ENCODE measurements around the gene NGF. TPM values are rescaled to one million over a fixed set of nuclear protein-coding genes. Genes with fewer than 3 reads are reported as not detected.

NGF gene
- total RNA-seq, 4 donors from 2014 or later: 0.42 to 1.4 (median 0.84) TPM; not detected in 1

- DNase-seq (ENCODE audit: low spot score in 2 of 2): no peak
- intact Hi-C loops (cut with DNase I; ENCODE audit: low total_unique reads): no loop called here
- WGBS, 2 donors: 48 to 57% methylated on average over 1 of the region's 1 CpG
- H3K4me3 ChIP-seq (ENCODE audit: low read depth, poor library complexity, severe bottlenecking): no peak overlapping the region
- TF ChIP-seq, protein P1, sequence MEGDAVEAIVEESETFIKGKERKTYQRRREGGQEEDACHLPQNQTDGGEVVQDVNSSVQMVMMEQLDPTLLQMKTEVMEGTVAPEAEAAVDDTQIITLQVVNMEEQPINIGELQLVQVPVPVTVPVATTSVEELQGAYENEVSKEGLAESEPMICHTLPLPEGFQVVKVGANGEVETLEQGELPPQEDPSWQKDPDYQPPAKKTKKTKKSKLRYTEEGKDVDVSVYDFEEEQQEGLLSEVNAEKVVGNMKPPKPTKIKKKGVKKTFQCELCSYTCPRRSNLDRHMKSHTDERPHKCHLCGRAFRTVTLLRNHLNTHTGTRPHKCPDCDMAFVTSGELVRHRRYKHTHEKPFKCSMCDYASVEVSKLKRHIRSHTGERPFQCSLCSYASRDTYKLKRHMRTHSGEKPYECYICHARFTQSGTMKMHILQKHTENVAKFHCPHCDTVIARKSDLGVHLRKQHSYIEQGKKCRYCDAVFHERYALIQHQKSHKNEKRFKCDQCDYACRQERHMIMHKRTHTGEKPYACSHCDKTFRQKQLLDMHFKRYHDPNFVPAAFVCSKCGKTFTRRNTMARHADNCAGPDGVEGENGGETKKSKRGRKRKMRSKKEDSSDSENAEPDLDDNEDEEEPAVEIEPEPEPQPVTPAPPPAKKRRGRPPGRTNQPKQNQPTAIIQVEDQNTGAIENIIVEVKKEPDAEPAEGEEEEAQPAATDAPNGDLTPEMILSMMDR (IDR thresholded peaks at IDR 0.05): no peak
- TF ChIP-seq POLR2A (IDR thresholded peaks at IDR 0.05): no peak
These were observed 48.1 kb downstream of the NGF start for GRCh38 chr1:115289940-115290339.

- intact Hi-C loops (cut with DNase I; ENCODE audit: low total_unique reads): no loop called here
- WGBS, 2 donors: 94 to 97% methylated on average over 3 of the region's 3 CpGs
- TF ChIP-seq, protein P1 (IDR thresholded peaks at IDR 0.05): no peak
- TF ChIP-seq POLR2A (IDR thresholded peaks at IDR 0.05): no peak
These were observed 49.4 kb downstream of the NGF start for GRCh38 chr1:115288591-115289198.

DNA sequence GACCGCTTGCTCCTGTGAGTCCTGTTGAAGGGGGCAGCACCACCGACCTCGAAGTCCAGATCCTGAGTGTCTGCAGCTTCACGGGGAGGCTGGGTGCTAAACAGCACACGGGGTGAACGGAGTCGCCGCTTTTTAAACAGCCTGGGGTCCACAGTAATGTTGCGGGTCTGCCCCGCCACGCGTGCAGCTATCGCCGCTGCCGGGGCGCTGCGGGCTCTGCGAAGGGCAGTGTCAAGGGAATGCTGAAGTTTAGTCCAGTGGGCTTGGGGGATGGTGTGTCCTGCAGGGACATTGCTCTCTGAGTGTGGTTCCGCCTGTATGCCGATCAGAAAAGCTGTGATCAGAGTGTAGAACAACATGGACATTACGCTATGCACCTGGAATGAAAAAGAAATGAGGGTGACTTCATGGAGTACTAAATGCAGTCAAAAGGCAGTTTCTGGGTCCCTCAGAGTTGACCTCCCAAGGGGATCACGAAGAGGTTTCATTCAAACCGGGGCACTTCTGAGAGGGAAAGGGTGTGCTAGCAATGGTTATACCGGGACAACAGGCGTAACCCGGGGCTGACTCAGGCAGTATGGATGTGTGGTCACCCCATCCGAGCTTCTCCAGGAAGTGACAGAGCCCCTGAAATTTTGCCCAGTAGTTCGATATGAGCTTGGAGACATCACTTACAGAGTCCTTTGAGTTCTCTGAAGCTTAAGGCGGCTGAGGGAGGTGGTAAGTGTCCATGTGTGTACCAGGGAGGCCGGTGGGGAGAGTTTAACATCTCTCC, 51.4 kb downstream of the NGF start:
- intact Hi-C loops (cut with DNase I; ENCODE audit: low total_unique reads): no loop called here
- 94 to 97% methylated on average over 30 of the region's 30 CpGs for WGBS, 2 donors
- H3K4me3 ChIP-seq (ENCODE audit: low read depth, poor library complexity, severe bottlenecking): no peak overlapping the region
- no peak for DNase-seq (ENCODE audit: low spot score in 2 of 2)
- TF ChIP-seq, protein P1 (IDR thresholded peaks at IDR 0.05): no peak
- no peak for TF ChIP-seq POLR2A (IDR thresholded peaks at IDR 0.05)

More at GRCh38 chr1:115288591-115289198, 49.4 kb downstream of the NGF start:
- no peak overlapping the region for H3K4me3 ChIP-seq (ENCODE audit: low read depth, poor library complexity, severe bottlenecking)
- no peak for DNase-seq (ENCODE audit: low spot score in 2 of 2)

DNA sequence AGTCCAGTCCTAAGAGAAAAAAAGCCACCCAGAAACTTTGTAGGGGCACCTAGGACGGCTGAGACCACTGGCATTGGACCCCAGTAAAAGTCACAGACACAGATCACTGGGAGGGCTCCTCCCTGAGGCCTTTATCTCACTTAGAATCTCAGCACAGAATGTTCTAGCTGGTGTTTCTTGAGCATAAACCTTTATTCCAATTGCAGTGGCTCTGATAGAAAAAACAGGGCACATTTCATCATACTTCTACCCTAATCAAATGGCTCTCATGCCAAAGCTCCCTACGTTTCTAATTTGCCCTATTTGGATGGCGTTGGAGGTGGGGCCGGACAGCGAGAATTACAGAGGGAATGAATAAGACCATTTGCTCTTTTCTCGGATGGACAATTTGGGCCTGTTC, 53.8 kb downstream of the NGF start:
- TF ChIP-seq POLR2A (IDR thresholded peaks at IDR 0.05): no peak
- TF ChIP-seq, protein P1 (IDR thresholded peaks at IDR 0.05): no peak
- H3K4me3 ChIP-seq (ENCODE audit: low read depth, poor library complexity, severe bottlenecking): no peak overlapping the region
- 79 to 84% methylated on average over 6 of the region's 6 CpGs for WGBS, 2 donors
- intact Hi-C loops (cut with DNase I; ENCODE audit: low total_unique reads): no loop called here
- DNase-seq (ENCODE audit: low spot score in 2 of 2): no peak

DNA sequence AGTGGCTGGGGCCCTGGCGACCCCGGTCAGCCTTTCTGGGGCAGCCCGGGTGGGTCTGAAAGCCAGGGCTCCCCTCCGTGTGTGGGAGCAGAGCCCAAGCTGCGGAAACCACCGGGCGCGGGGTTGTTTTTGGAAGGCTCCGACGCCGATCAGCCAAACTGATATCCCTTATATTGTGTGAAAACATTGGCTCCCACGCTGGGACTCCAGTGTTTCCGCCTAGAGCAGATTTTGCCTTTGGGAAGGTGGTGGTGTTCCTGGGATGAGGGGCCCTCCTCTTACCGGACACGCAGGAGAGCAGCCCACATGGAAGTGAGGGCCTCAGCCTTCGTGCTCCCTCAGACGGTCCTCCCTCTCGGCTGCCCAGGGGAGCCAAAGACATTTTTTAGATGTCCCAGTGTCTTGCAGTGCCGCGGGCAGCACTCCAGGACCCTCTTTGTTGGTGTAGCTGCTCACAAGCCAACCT, 54.3 kb downstream of the NGF start:
- no peak overlapping the region for H3K4me3 ChIP-seq (ENCODE audit: low read depth, poor library complexity, severe bottlenecking)
- 92 to 94% methylated on average over 20 of the region's 20 CpGs for WGBS, 2 donors
- TF ChIP-seq, protein P1 (IDR thresholded peaks at IDR 0.05): no peak
- no peak for TF ChIP-seq POLR2A (IDR thresholded peaks at IDR 0.05)
- intact Hi-C loops (cut with DNase I; ENCODE audit: low total_unique reads): no loop called here
- DNase-seq (ENCODE audit: low spot score in 2 of 2): no peak

All from lower leg skin (tissue), 4 donors.